CD4-positive, alpha-beta T cell treated with Interleukin-15 for 4 hours (primary cell): Measurements from ENCODE around the gene MED9.

Experiments
- DNase-seq: peaks from one replicate; pipeline ENCODE4 v3.0.0-alpha.2; 2020; ENCODE audit warnings: low spot score

The MED9 gene

DNA sequence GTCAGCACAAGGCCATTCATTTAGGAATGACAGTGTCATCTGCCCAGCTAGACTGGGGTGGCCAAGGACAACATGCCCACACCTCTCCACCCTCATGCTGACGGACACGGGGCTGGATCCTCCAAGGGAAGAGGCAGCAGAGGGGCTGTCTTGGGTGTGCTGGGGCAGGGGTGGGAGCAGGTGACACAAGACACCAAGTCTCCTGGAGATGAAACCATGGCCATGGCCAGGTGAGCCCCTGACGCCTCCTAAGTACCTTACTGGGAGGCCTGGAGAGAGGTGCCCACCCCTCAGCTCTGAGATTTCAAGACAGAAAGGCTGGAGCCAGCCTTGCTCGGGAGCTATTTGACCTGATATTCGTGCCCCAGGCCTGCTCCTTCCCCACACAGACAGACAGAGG is 28.4 kb downstream of the MED9 start:
- DNase-seq, result no peak

DNA sequence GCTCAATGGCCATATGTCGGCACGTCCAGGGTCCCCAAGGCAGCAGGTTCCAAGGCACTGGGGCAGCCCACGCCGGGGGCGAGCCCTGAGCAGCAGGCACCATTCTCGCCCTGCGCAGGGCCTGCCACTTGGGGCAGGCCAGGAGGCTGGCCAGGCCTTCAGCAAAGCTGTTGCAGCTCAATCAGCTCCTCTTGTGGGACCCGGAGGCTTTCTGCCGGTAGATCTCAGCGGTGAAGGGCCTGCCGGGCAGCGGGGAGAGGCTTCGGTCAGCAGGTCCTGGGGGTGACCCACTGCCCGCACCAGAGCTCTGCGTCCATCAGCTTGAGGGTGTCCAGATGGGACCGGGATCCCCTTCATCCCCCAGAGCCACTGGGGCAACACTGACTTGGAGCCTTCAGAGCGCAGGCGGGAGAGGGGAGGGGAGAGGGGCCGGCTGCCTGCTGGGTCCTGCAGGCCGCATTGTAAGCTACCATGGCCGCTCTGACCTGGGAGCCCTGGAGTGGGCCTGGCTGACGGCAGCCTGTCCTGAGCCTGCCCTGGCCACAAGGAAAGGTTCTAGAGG is 28.9 kb downstream of the MED9 start:
- no peak for DNase-seq

GRCh38 chr17:17506181-17506741 is 29.5 kb downstream of the MED9 start:
- DNase-seq, result no peak

DNA sequence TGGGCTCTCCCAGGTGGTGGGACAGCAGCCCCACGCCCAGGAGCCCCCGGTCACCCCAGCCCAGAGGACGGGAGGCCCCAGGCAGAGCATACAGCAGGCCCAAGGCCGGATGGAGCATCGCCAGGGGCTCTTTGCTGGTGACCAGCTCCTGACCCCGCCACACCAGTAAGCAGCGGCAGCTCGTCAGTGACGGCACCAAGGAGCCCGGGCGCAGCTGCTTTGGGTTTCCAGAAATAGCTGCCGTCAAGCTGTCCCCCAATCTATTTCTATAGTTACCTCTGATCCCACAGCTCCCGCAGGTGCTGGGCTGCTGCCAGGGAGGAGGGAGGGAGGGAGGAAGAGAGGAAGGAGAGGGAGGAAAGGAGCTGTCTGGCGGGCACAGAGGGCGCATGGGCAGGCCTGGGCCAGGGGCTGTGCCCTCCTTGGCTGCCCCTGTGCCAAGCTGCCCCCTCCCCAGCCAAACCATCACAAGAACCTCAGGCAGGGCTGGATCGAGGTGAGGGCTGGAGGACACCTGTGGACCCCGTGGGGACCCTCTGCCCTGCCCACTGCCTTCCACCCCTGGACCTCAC is 30.2 kb downstream of the MED9 start:
- no peak for DNase-seq

DNA sequence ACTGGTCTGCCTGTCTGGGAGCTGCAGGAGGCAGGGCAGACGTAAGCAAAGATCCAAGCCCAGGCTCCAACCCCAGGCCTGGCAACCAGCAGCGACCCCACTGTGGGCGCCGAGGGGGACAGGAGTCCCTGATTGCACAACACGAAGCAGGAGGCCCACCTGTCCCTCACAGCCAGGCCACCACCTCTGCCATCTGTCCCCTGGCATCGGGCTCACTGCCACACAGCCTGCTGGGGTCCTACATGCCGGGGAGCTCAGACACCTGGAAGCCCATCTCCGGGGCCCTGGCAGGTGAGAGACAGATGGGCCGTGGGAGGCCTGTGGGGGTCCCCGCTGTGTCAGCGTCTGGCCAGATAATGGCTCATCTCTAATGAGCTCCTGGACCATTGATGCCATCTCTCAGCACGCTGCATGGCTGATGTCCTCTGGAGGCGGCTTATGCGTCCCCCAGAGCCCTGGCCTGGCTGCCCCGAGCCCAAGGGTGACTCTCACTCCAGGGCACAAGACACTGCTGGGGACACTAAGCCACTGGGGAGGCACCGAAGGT is 30.7 kb downstream of the MED9 start:
- DNase-seq, result no peak

- no peak for DNase-seq
These were observed 31.3 kb downstream of the MED9 start for GRCh38 chr17:17508019-17508535.

DNA sequence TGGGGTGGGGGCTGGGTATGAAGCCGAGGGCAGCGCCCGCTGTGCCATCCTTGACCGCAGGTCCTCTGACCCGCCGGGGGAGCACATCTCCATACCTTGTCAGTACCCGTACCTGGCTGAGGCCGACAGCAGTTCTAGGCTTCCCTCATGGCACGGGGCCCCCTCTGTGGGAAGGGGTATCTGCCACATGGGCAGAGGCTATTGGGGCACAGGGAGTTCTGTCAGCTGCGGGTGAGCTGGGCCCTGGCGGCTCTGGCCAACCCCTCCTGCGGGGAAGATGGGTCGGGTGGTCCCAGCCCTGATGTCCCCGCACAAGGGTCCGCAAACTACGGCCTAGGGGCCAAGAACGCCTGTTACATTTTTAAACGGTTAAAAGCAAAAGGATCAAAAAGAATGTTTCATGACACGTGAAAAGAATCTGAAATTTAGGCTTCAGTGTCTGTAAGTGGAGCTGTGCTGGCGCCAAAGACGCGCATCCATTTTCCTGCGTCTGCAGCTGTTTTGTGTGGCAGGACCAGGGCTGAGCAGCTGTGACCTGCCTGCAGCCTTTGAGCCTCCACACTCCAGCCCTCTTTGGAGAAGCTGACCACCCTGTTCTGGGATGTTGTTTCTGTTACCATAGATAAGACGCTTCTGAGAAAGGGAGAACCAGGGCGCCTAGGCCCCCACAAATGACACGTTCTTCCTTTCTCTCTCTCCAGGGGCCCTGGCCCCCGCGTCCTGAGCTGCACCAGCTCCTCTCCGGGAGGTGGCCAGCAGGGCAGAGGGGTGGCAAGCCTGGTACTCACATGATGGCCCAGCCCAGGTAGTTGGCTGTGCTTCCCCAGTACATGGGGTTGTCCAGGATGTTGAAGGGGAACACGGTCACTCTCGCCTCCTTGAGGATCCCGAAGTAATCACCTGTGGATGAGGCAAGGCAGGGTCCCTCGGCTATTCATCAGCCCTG is 32.1 kb downstream of the MED9 start:
- no peak for DNase-seq

GRCh38 chr17:17509601-17510425 is 33.0 kb downstream of the MED9 start:
- DNase-seq, result no peak

- no peak for DNase-seq
These were observed 33.9 kb downstream of the MED9 start for GRCh38 chr17:17510456-17511292.

DNA sequence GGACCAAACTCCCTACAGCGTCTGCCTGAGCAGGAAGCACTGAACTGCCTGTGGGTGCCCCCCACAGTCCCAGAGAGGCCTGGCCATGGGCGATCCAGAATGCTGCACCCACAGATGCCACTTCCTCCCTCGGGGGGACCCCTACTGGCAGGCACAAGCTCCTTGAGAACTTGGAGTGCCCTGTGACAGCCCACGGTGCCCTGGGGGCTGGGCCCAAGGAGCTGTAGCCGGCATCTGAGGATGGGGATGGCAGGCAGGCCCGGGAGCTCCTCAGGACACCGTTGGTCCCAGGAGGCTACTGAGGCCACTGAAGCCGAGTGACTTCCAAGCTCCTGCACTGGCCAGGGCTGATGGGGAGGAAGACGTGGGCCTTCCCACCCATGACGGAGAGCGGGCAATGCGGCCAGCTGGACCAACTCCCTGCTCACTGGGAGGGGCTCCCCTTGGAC is 34.5 kb downstream of the MED9 start:
- no peak for DNase-seq

DNA sequence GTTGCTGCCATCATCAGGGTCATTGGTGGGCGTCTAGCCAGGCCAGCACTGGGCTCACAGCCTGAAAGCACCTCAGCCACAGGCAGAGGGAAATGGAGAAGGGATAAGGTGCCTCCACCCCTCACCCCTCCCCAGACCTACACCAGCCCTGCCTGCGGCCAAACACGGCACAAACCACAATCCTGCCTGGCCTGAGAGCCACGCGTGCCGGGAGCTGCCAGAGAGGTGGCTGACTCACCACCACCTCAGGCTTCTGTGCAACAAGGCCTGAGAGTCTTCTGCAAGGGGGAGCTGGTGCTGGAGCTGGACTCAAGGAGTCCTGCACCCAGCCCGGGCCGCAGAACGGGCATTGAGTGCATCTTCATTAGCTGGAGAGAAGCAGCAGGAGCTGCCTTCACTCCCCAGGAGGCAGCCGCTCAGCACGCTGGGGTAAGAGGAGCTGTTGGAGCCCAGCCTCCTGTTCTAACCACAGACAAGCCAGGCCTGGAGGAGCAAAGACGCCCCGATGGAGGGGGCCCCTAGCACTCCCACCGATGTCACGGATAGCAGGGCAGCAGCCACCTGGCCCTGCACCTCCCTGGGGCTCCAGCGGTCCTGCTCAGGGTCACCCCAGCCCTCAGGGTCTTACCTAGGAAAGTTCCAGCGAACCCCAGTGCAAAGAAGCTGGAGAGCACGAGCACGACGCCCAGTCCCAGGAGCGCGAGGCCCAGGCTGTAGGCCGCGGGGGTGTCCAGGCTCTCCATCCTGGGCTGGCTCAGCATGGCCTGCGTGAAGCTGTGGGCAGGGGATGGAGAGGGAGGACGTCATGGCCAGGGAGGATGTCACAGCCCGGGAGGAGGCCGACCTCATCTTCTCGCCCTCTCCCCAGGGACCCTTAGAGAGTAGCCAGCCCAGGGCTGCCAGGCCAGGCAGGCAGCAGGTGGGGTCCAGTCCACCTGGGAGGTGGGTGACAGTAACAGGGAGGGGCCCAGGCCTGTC is 35.4 kb downstream of the MED9 start:
- DNase-seq, result no peak

DNA sequence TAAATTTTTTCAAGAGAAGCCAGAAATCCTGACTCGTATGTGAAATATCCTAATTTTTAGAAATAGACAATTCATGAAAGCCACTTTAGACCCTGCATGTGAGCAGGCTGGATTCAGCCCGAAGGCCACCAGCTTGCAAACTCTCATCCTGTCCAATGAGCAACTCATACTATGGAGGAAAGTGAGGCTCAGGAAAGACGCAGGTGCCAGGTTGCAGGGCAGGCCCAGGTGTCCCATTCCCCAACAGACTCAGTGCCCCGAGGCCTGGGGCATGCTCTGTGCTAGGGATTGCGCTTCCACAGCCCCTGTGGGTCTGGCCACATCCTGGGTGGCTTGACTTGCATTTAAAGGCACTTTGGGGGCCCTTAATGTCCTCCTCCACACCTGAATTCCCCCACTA is 36.1 kb downstream of the MED9 start:
- no peak for DNase-seq

- DNase-seq, result no peak
These were observed 36.8 kb downstream of the MED9 start for GRCh38 chr17:17513626-17514025.

- DNase-seq, result no peak
These were observed 37.7 kb downstream of the MED9 start for GRCh38 chr17:17514361-17514992.

GRCh38 chr17:17514993-17515933 is 38.5 kb downstream of the MED9 start:
- no peak for DNase-seq

DNA sequence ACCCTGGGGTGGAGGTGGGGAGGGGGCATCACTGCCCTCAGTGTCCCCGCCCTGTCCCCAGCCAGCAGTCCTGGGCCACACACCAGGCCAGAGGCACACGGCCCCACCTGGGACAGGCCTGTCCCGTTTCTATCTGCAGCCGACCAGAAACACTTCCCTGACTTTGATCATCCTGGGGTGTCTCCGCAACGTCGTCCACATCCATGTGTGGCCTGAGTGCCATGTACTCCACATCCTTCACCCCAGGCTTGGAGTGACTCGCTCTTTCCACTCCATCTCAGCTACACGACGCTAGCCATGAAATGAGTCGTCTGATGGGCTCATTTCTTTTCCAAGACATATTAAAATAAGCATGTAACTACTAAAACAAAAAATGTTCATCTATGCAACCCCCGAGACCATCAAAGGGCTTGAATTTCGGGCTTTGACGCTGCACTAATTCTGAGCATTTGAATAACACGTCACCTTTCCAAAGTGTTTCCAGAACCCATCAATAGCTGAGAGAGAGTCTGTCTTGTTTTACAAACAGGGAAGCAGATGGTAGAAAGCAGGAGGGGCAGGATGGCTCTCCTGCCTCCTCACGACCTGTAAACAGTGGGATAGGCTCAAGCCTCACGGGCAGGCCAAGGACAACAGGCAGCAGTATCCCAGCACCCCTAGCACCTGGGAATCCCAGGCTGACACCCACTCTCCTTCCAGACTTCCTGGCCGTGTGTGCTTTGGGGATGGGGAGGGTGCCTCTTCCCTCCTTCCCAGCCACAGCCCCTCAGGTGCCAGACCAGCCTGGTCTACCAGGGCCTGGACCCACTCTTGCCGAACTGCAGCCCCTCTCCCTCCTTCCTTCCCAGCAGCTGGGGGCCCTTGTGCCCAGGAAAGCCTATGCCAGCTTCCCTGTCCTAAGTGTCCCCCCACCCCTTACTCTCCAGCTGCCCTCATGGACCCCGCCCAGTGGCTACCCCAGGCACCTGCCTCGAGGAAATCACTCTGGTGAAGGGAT is 39.4 kb downstream of the MED9 start:
- DNase-seq, result no peak
